IMR-90 (cell line): ENCODE data around the gene E2F4. TPM values are rescaled to one million over a fixed set of nuclear protein-coding genes. Genes with fewer than 3 reads are reported as not detected.

ENCODE experiments used
- ATAC-seq: fragments of 200-7000 bp; cut with Tn5 transposase; 2 replicates; pipeline ENCODE4 v1.9.1; 2020; ENCODE audit warnings: low read depth, mild to moderate bottlenecking, moderate library complexity
- BruUV-seq: library from RNA; stranded (reverse); fragments of 400-500 nt; replicated peaks from 2 replicates; lab custom pipeline; 2021; lab: Mats Ljungman, UMichigan
- CTCF ChIA-PET: fragments of 300-600 bp; formaldehyde crosslinking; extraction: SDS; loops from one replicate; lab custom pipeline; 2021; ENCODE audit warnings: antibody characterized with exemption; lab: Yijun Ruan, JAX
- POLR2A ChIA-PET: fragments of 300-600 bp; sonication (Branson Sonifier 250); formaldehyde crosslinking; loops from one replicate; lab custom pipeline; 2022; ENCODE audit warnings: antibody characterized with exemption; ENCODE audit not compliant: unreplicated experiment; lab: Charles Lee
- DNase-seq: peaks from one replicate; pipeline ENCODE4 v3.0.0; 2013
- H2AFZ ChIP-seq: replicated peaks from 2 replicates; pipeline ENCODE3; 2013; ENCODE audit warnings: low read length, mild to moderate bottlenecking; ENCODE audit not compliant: poor library complexity
- H2AK5ac ChIP-seq: 2 replicates; pipeline ENCODE4 v1.6.1; 2013; ENCODE audit warnings: low read depth, low read length, inconsistent platforms
- H2AK9ac ChIP-seq: replicated peaks from 2 replicates; pipeline ENCODE3; 2013; ENCODE audit warnings: mild to moderate bottlenecking, low read depth, low read length, moderate library complexity; ENCODE audit not compliant: poor library complexity
- H2BK120ac ChIP-seq: 2 replicates; pipeline ENCODE4 v1.6.1; 2013; ENCODE audit warnings: low read depth, low read length, inconsistent platforms
- H2BK15ac ChIP-seq: 3 replicates; pipeline ENCODE4 v1.6.1; 2013; ENCODE audit warnings: low read depth, low read length, inconsistent platforms
- H2BK20ac ChIP-seq: 2 replicates; pipeline ENCODE4 v1.6.1; 2013; ENCODE audit warnings: low read depth, mild to moderate bottlenecking, inconsistent platforms, low read length, moderate library complexity
- H2BK5ac ChIP-seq: 2 replicates; pipeline ENCODE4 v1.6.1; 2013; ENCODE audit warnings: mild to moderate bottlenecking, low read depth, low read length, inconsistent platforms; ENCODE audit not compliant: poor library complexity, severe bottlenecking
- H3K14ac ChIP-seq: replicated peaks from 2 replicates; pipeline ENCODE4 v1.6.1; 2013; ENCODE audit warnings: low read depth, low read length, inconsistent platforms
- H3K18ac ChIP-seq: 2 replicates; pipeline ENCODE4 v1.6.1; 2013; ENCODE audit warnings: low read depth, low read length, control low read depth
- H3K23ac ChIP-seq: 2 replicates; pipeline ENCODE4 v1.6.1; 2013; ENCODE audit warnings: low read depth, low read length, inconsistent platforms
- H3K27ac ChIP-seq: 2 replicates; pipeline ENCODE4 v1.5.1; 2013; ENCODE audit warnings: mild to moderate bottlenecking, control low read depth, low read length; ENCODE audit not compliant: insufficient read depth
- H3K27me3 ChIP-seq: 2 replicates; pipeline ENCODE4 v1.6.1; 2013; ENCODE audit warnings: low read length; ENCODE audit not compliant: control insufficient read depth, insufficient read depth
- H3K36me3 ChIP-seq: 2 replicates; pipeline ENCODE4 v1.6.1; 2013; ENCODE audit warnings: low read length, mixed read lengths; ENCODE audit not compliant: control insufficient read depth, insufficient read depth
- H3K4ac ChIP-seq: 2 replicates; pipeline ENCODE4 v1.6.1; 2013; ENCODE audit warnings: low read depth, low read length, inconsistent platforms
- H3K4me1 ChIP-seq: 2 replicates; pipeline ENCODE4 v1.6.1; 2013; ENCODE audit warnings: low read length, mixed read lengths; ENCODE audit not compliant: control insufficient read depth, insufficient read depth
- H3K4me2 ChIP-seq: 2 replicates; pipeline ENCODE4 v1.6.1; 2013; ENCODE audit warnings: low read depth, mild to moderate bottlenecking, control low read depth, low read length, moderate library complexity
- H3K4me3 ChIP-seq: 2 replicates; pipeline ENCODE4 v1.5.1; 2013; ENCODE audit warnings: low read depth, mild to moderate bottlenecking, control low read depth, low read length, moderate library complexity; ENCODE audit not compliant: insufficient read depth
- H3K56ac ChIP-seq: 2 replicates; pipeline ENCODE4 v1.6.1; 2013; ENCODE audit warnings: low read length, inconsistent platforms; ENCODE audit not compliant: insufficient read depth; ENCODE audit errors: extremely low read depth
- H3K79me1 ChIP-seq, 2 experiments: 2 replicates each; pipeline ENCODE4 v1.6.1; 2013; ENCODE audit warnings: low read length in 2 of 2, inconsistent platforms in 1 of 2, low read depth in 1 of 2
- H3K9ac ChIP-seq: 2 replicates; pipeline ENCODE4 v1.6.1; 2013; ENCODE audit warnings: low read depth, low read length, control low read depth
- H3K9me1 ChIP-seq: 2 replicates; pipeline ENCODE4 v1.6.1; 2013; ENCODE audit warnings: low read length, inconsistent platforms; ENCODE audit not compliant: insufficient read depth
- H3K9me3 ChIP-seq: 2 replicates; pipeline ENCODE4 v1.6.1; 2013; ENCODE audit warnings: low read length; ENCODE audit not compliant: control insufficient read depth, insufficient read depth
- H4K20me1 ChIP-seq: 2 replicates; pipeline ENCODE4 v1.6.1; 2013; ENCODE audit warnings: low read length, inconsistent platforms; ENCODE audit not compliant: insufficient read depth
- H4K5ac ChIP-seq: 2 replicates; pipeline ENCODE4 v1.6.1; 2013; ENCODE audit warnings: mild to moderate bottlenecking, low read depth, low read length, control low read depth
- H4K8ac ChIP-seq, 2 experiments: 2 replicates each; pipeline ENCODE4 v1.6.1; 2013; ENCODE audit warnings: low read depth in 2 of 2, low read length in 2 of 2, control low read depth in 1 of 2, inconsistent platforms in 1 of 2
- H4K91ac ChIP-seq: 2 replicates; pipeline ENCODE4 v1.6.1; 2013; ENCODE audit warnings: low read depth, low read length, inconsistent platforms; ENCODE audit not compliant: insufficient read depth
- BHLHE40 ChIP-seq: fragments of 150-350 bp; IDR thresholded peaks from 2 replicates; pipeline ENCODE4 v1.6.1; 2016; ENCODE audit warnings: mild to moderate bottlenecking, low read depth, low read length
- CEBPB ChIP-seq: IDR thresholded peaks from 2 replicates; pipeline ENCODE4 v1.6.1; 2012; ENCODE audit warnings: low read depth, low read length, improper control_type of control experiment
- CHD1 ChIP-seq: IDR thresholded peaks from 2 replicates; pipeline ENCODE4 v1.6.1; 2012; ENCODE audit warnings: low read depth, low read length, improper control_type of control experiment
- ELK1 ChIP-seq: fragments of 150-350 bp; IDR thresholded peaks from 2 replicates; pipeline ENCODE4 v1.6.1; 2016; ENCODE audit warnings: low read depth, mild to moderate bottlenecking, low read length, moderate library complexity, borderline replicate concordance
- FOS ChIP-seq: fragments of 150-350 bp; IDR thresholded peaks from 2 replicates; pipeline ENCODE4 v1.6.1; 2016; ENCODE audit warnings: low read depth, low read length
- MAFK ChIP-seq: IDR thresholded peaks from 2 replicates; pipeline ENCODE4 v1.6.1; 2012; ENCODE audit warnings: low read depth, low read length, improper control_type of control experiment
- MAZ ChIP-seq: IDR thresholded peaks from 2 replicates; pipeline ENCODE4 v1.6.1; 2012; ENCODE audit warnings: low read depth, mild to moderate bottlenecking, low read length, improper control_type of control experiment, moderate library complexity, borderline replicate concordance
- MXI1 ChIP-seq: IDR thresholded peaks from 2 replicates; pipeline ENCODE4 v1.6.1; 2012; ENCODE audit warnings: low read depth, mild to moderate bottlenecking, low read length, moderate library complexity, borderline replicate concordance
- NFE2L2 ChIP-seq: fragments of 150-350 bp; IDR thresholded peaks from 2 replicates; pipeline ENCODE4 v1.6.1; 2016; ENCODE audit warnings: low read depth, mild to moderate bottlenecking, low read length
- POLR2A ChIP-seq: IDR thresholded peaks from 2 replicates; pipeline ENCODE4 v1.6.1; 2012; ENCODE audit warnings: mild to moderate bottlenecking, low read depth, low read length
- RAD21 ChIP-seq: IDR thresholded peaks from 2 replicates; pipeline ENCODE4 v1.6.1; 2012; ENCODE audit warnings: low read length, improper control_type of control experiment
- RCOR1 ChIP-seq: IDR thresholded peaks from 2 replicates; pipeline ENCODE4 v1.6.1; 2012; ENCODE audit warnings: mild to moderate bottlenecking, low read length, improper control_type of control experiment; ENCODE audit not compliant: insufficient replicate concordance
- RFX5 ChIP-seq: IDR thresholded peaks from 2 replicates; pipeline ENCODE4 v1.8.0; 2012; ENCODE audit warnings: low read depth, mild to moderate bottlenecking, low read length, moderate library complexity
- SMC3 ChIP-seq: fragments of 150-350 bp; IDR thresholded peaks from 2 replicates; pipeline ENCODE4 v1.6.1; 2016; ENCODE audit warnings: low read depth, mild to moderate bottlenecking, antibody characterized with exemption, low read length, moderate library complexity
- WGBS, 2 experiments: methylation state at CpG; one replicate each; pipeline versions ENCODE4 v1.1.5 to v1.1.7; 2013; ENCODE audit warnings: missing lambda C conversion rate in 2 of 2; ENCODE audit not compliant: insufficient read length in 1 of 2; ENCODE audit errors: extremely low coverage in 2 of 2; 5-methylcytosine and 5-hydroxymethylcytosine counted together
- dilution Hi-C: fragments of 300-500 bp; cut with HindIII; formaldehyde crosslinking; loops from one replicate; pipeline ENCODE4 v1.14.3; 2018; ENCODE audit warnings: low sequenced_read_pairs; ENCODE audit not compliant: unreplicated experiment
- in situ Hi-C: fragments of 300-500 bp; cut with MboI; formaldehyde crosslinking; loops from 3 replicates; pipeline ENCODE4 v1.14.3; 2019; ENCODE audit warnings: low sequenced_read_pairs, inconsistent platforms, mixed read lengths
- intact Hi-C: fragments of 100-400 bp; cut with micrococcal nuclease; formaldehyde crosslinking; loops from 2 replicates; pipeline ENCODE4 v1.10.0; 2022
- polyA plus RNA-seq, 3 experiments: library from polyadenylated mRNA; depleted of rRNA; stranded (reverse); fragments of >200 nt; gene quantifications; 2 replicates each; pipeline ENCODE4 v1.2.3, GENCODE V29; 2012; ENCODE audit warnings: low replicate concordance in 1 of 3
- total RNA-seq: library from RNA; depleted of rRNA; stranded (reverse); fragments of >200 nt; gene quantifications from 2 replicates; pipeline ENCODE4 v1.2.3, GENCODE V29; 2012
- TF ChIP-seq, protein P1 (sequence below): fragments of 150-350 bp; IDR thresholded peaks from 2 replicates; pipeline ENCODE4 v1.6.1; 2017; ENCODE audit warnings: mild to moderate bottlenecking, antibody characterized with exemption, low read length, low read depth
- TF ChIP-seq, protein P2 (sequence below): conservative IDR thresholded peaks from 2 replicates; pipeline ENCODE4 v1.5.1; 2012; ENCODE audit warnings: mild to moderate bottlenecking, low read depth, low read length, improper control_type of control experiment

Gene E2F4
- total and polyA plus RNA-seq, 2 of the 4 experiments (the other 2 are of a cell fraction) = 63.4 to 103 TPM

GRCh38 chr16:67185651-67186134 is 6.3 kb upstream of the E2F4 start:
- H3K14ac ChIP-seq = peak overlapping the region; percentile 46; the same call in 1 of the 2 replicates
- POLR2A ChIA-PET = no interaction called here
- no peak overlapping the region for H4K5ac ChIP-seq
- H2AK5ac ChIP-seq = peak overlapping the region; percentile 11; the same call in 1 of the 2 replicates
- no peak overlapping the region for H2BK15ac ChIP-seq
- no peak overlapping the region for H2BK120ac ChIP-seq
- H3K4ac ChIP-seq = no peak overlapping the region
- H3K36me3 ChIP-seq = no peaks in the 10 kb centered on the region
- intact Hi-C loops = loop anchor here (1.0 to 10.0 kb wide), 5 partner anchors 26 to 238 kb away; partner anchors contain the start of genes FBXL8 and TRADD
- H3K4me1 ChIP-seq = peaks cover 14% of the 10 kb centered on the region
- no peaks in the 10 kb centered on the region for H3K9me3 ChIP-seq
- H3K9me1 ChIP-seq = peaks cover 18% of the 10 kb centered on the region
- in situ Hi-C loops = no loop called here
- TF ChIP-seq, protein P1, sequence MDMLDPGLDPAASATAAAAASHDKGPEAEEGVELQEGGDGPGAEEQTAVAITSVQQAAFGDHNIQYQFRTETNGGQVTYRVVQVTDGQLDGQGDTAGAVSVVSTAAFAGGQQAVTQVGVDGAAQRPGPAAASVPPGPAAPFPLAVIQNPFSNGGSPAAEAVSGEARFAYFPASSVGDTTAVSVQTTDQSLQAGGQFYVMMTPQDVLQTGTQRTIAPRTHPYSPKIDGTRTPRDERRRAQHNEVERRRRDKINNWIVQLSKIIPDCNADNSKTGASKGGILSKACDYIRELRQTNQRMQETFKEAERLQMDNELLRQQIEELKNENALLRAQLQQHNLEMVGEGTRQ = no peak
- no peak for TF ChIP-seq RFX5
- no peak for TF ChIP-seq RCOR1
- TF ChIP-seq BHLHE40 = no peak
- no peak for TF ChIP-seq MAZ
- TF ChIP-seq MXI1 = no peak
- no peak for TF ChIP-seq POLR2A
- TF ChIP-seq SMC3 = no peak
- no peak for TF ChIP-seq NFE2L2
- no peak for TF ChIP-seq CEBPB
- TF ChIP-seq ELK1 = no peak
- no peak for TF ChIP-seq FOS
- TF ChIP-seq RAD21 = no peak
- no peak for TF ChIP-seq MAFK
- TF ChIP-seq CHD1 = no peak
- TF ChIP-seq, protein P2, sequence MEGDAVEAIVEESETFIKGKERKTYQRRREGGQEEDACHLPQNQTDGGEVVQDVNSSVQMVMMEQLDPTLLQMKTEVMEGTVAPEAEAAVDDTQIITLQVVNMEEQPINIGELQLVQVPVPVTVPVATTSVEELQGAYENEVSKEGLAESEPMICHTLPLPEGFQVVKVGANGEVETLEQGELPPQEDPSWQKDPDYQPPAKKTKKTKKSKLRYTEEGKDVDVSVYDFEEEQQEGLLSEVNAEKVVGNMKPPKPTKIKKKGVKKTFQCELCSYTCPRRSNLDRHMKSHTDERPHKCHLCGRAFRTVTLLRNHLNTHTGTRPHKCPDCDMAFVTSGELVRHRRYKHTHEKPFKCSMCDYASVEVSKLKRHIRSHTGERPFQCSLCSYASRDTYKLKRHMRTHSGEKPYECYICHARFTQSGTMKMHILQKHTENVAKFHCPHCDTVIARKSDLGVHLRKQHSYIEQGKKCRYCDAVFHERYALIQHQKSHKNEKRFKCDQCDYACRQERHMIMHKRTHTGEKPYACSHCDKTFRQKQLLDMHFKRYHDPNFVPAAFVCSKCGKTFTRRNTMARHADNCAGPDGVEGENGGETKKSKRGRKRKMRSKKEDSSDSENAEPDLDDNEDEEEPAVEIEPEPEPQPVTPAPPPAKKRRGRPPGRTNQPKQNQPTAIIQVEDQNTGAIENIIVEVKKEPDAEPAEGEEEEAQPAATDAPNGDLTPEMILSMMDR = no peak
- no peak overlapping the region for H3K18ac ChIP-seq
- H2AK9ac ChIP-seq = peak overlapping the region; percentile 81
- peaks cover 12% of the 10 kb centered on the region for H4K20me1 ChIP-seq
- ATAC-seq (no peak), DNase-seq (no peak)
- peak overlapping the region; percentile 56 for H3K4me2 ChIP-seq
- H3K27ac ChIP-seq = no peak overlapping the region
- no peak overlapping the region for H3K56ac ChIP-seq
- CTCF ChIA-PET = interaction anchor here (0.9 to 1.5 kb wide), 10 partner anchors 15 to 355 kb away, joined by 3 to 8 read pairs (median 4); partner anchors contain the start of genes B3GNT9, NAE1 and NOL3
- peak overlapping the region; percentile 81 for H2AFZ ChIP-seq
- no CpG with 5 or more reads among the region's 12 CpGs for WGBS, 2 experiments
- H3K4me3 ChIP-seq = no peak overlapping the region; the same call in 1 of the 2 replicates
- peak overlapping the region; percentile 60 for H3K23ac ChIP-seq
- no peak overlapping the region for H2BK5ac ChIP-seq
- dilution Hi-C loops = no loop called here
- no peak overlapping the region for H4K8ac ChIP-seq
- H3K27me3 ChIP-seq = no peaks in the 10 kb centered on the region
- H3K79me1 ChIP-seq = peaks cover 18 to 20% of the 10 kb centered on the region in 2 experiments
- BruUV-seq = no TSS peak
- H4K91ac ChIP-seq = no peak overlapping the region
- H3K9ac ChIP-seq = no peak overlapping the region
- no peak overlapping the region for H2BK20ac ChIP-seq
